COR-L47 (cell line): ENCODE results near the gene TP63.
A peak's percentile ranks its signal among the peaks of the same experiment; 100 is the strongest.
"Not testable (repeated sequence)": the region's sequence is repeated elsewhere in the genome, so short reads cannot be mapped to it uniquely, and the experiment has no call there.

ENCODE experiments used
- DNase-seq: peaks from one replicate; lab custom pipeline; 2025; lab: John Stamatoyannopoulos, UW

The TP63 gene

GRCh38 chr3:189726277-189726676 is 95.1 kb downstream of the TP63 start:
- no peak for DNase-seq

- DNase-seq: no peak
Measured at GRCh38 chr3:189727158-189727557, 96.0 kb downstream of the TP63 start.

- no peak for DNase-seq
Measured at GRCh38 chr3:189727898-189728297, 96.7 kb downstream of the TP63 start.

- no peak for DNase-seq
Measured at GRCh38 chr3:189728915-189729314, 97.7 kb downstream of the TP63 start.

GRCh38 chr3:189734061-189734460 is 102.9 kb downstream of the TP63 start:
- DNase-seq: no peak

GRCh38 chr3:189735913-189736312 is 104.7 kb downstream of the TP63 start:
- no peak for DNase-seq

GRCh38 chr3:189737071-189737470 is 105.9 kb downstream of the TP63 start:
- no peak for DNase-seq

- no peak for DNase-seq
Measured at GRCh38 chr3:189737619-189738018, 106.4 kb downstream of the TP63 start.

- no peak for DNase-seq
Measured at GRCh38 chr3:189739378-189739777, 108.2 kb downstream of the TP63 start.

GRCh38 chr3:189740156-189740555 is 109.0 kb downstream of the TP63 start:
- no peak for DNase-seq

- no peak for DNase-seq
Measured at GRCh38 chr3:189744235-189744634, 113.0 kb downstream of the TP63 start.

- DNase-seq: no peak
Measured at GRCh38 chr3:189745622-189746021, 114.4 kb downstream of the TP63 start.

GRCh38 chr3:189748046-189748445 is 116.9 kb downstream of the TP63 start:
- DNase-seq: no peak

GRCh38 chr3:189750972-189751371 is 119.8 kb downstream of the TP63 start:
- DNase-seq: not testable (repeated sequence)

- no peak for DNase-seq
Measured at GRCh38 chr3:189754356-189754755, 123.2 kb downstream of the TP63 start.

GRCh38 chr3:189756582-189757078 is 125.4 kb downstream of the TP63 start:
- peak; percentile 26 for DNase-seq

- no peak for DNase-seq
Measured at GRCh38 chr3:189758186-189758585, 127.0 kb downstream of the TP63 start.

- no peak for DNase-seq
Measured at GRCh38 chr3:189766416-189766815, 135.2 kb downstream of the TP63 start.

GRCh38 chr3:189771842-189772450 is 140.8 kb downstream of the TP63 start:
- DNase-seq: peak; percentile 11

GRCh38 chr3:189772584-189772983 is 141.4 kb downstream of the TP63 start:
- no peak for DNase-seq

GRCh38 chr3:189773056-189773455 is 141.9 kb downstream of the TP63 start:
- no peak for DNase-seq

- peak; percentile 23 for DNase-seq
Measured at GRCh38 chr3:189776149-189776824, 145.1 kb downstream of the TP63 start.

- no peak for DNase-seq
Measured at GRCh38 chr3:189778340-189778950, 147.3 kb downstream of the TP63 start.
